ENCODE data around the gene DOK6. TPM values are rescaled to one million over a fixed set of nuclear protein-coding genes. Genes with fewer than 3 reads are reported as not detected.
"Not testable (repeated sequence)": the region's sequence is repeated elsewhere in the genome, so short reads cannot be mapped to it uniquely, and the experiment has no call there.

Gene DOK6
- total RNA-seq, 1 donor from 2014 or later = 2.3 TPM

DNA sequence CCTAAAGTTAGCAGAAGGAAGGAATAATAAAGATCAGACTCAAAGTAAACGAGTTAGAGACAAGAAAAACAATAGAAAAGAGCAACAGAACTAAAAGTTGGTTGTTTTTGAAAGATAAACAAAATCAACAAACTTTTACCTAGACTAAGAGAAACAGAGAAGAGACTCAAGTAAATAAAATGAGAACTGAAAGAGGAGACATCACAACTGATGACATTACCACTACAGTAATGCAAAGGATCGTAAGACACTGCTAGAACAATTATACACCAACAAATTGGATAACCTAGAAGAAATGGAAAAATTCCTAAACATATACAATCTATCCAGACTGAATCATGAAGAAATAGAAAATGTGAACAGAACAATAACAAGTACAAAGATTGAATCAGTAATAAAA, 407.7 kb downstream of the DOK6 start:
- no peak for DNase-seq (ENCODE audit: low read depth)

DNA sequence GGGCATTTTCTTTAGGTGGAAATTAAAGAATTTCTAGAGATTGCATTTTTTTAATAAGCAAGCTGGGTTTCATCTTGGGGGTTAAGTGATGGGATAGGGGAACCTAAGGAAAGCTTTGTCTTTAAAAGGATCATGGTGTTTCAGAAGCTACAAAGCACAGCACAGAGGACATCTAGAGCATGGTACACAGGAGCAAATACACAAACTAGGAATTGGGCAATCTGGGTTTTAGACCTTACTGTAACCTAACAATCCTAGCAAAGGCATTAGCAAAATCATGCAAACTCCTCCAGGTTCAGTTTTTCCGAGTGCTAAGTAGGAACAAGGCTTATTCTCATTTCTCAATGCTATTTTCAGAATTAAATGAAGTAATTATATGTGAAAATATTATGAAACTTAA, 412.9 kb downstream of the DOK6 start:
- no peak for DNase-seq (ENCODE audit: low read depth)

DNA sequence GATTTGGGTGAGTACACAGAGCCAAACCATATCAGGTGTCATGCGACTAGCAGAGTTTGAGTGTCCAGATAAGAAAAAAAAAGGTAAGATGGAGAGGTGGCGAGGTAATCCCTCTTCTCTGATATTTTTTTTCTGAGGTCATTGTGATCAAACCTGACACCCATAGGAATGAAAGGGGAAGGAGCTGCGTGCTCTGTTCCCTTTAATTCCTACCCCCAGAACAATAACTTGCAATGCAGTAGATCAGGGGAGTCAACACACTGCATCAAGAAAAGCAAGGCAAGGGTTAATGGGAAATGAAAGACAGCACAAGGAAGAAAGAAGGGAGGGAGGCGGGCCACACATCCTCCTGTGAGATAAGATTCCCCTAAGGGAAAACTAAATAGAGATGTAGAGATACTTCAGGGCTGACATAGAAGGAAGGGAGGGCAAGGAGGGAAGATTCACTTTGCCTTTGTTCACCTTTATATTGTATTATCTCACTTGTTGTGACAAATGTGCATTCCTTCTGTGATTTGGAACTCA, 414.2 kb downstream of the DOK6 start:
- no peak for DNase-seq (ENCODE audit: low read depth)

DNA sequence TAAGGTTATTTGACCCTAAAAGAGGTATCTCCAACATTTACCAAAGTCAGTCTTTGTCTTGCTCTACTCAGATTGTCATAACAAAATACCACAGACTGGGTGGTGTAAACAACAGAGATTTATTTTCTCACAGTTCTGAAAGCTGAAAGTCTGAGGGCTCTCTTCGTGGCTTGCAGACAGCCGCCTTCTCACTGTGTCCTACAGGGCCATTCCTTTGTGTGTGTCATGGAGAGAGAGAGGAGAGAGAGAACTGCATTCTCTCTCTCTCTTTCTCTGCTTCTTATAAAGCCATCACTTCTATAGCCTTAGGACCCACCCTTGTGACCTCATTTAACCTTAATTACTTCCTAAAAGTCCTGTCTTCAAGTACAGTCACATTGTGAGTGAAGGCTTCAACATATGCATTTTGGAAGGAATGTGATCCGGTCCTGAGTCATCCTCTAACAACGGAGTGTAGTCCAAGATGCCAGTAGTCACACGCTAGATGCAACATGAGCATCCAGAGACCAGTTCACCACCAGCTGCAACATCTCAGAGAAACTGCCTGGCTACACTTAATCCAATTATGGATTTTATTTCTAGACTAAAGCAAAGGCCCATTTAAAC, 416.8 kb downstream of the DOK6 start:
- no peak for DNase-seq (ENCODE audit: low read depth)

DNA sequence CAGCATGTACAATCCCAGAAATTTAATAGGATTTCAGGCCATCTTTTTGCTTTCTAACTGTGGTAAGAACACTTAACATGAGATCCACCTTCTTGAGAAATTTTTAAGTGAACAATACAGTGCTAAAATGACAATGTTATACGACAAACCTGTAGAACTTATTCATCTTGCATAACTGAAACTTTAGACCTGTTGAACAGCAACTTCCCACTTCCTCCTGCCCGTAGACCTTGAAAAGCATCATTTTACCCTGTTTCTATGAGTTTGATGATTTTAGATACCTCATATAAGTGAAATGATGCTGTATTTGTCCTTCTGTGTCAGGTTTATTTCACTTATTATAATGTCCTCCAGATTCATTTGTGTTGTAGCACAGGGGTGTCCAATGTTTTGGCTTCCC, 418.8 kb downstream of the DOK6 start:
- no peak for DNase-seq (ENCODE audit: low read depth)

DNA sequence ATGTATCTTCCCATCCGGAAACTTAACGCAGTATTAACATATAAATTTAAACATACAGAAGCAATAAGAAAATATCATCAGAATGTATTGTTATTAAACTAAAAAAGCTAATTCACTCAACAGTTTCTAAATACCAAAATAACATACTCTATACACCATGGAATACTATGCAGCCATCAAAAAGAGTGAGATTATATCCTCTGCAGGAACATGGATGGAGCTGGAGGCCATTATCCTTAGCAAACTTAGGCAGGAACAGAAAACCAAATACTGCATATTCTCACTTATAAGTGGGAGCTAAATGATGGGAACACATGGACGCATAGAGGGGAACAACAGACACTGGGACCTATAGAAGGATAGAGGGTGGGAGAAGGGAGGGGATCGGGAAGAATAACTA, 419.9 kb downstream of the DOK6 start:
- DNase-seq (ENCODE audit: low read depth) = no peak

DNA sequence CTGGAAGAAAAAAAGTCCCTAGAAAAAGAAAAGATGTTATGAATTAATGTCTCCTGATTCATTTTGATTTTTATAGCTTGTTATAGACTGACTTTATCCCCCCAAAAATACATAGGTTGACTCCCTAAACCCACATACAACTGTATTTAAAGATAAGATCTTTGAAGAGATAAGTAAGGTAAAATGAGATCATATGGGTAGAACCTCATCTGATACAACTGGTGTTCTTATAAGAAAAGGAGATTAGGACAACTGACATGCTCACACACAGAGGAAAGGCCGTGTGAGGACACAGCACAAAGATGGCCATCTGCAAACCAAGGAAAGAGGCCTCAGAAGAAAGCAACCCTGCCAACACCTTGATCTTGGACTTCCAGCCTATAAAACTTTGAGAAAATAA, 429.5 kb downstream of the DOK6 start:
- no peak for DNase-seq (ENCODE audit: low read depth)

DNA sequence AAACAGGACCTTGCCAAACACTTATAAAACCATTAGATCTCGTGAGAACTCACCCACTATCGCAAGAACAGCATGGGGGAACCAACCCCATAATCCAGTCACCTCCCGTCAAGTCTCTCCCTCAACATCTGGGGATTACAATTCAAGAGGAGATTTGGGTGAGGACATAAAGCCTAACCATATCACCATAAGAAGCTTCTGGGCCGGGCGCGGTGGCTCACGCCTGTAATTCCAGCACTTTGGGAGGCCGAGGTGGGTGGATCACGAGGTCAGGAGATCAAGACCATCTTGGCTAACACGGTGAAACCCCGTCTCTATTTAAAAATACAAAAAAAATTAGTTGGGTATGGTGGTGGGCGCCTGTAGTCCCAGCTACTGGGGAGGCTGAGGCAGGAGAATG, 434.3 kb downstream of the DOK6 start:
- DNase-seq (ENCODE audit: low read depth) = not testable (repeated sequence)

DNA sequence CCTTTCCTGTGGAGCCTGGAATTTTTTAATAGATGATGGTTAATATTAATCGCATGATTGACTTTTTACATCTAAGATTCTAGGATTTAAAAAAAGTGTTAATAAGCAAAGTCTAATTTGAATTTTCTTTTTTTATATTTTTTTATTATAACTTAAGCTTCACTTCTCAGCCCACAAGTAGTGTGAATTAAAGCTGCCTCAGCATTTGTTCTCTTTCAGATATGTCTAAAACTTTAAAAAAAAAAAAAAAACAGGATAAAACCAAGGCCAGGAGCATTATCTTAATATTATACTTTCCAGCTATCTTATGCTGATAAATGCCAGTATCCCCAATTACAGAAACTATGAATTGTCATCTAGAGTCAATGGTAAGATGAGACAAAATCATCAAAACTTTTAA, 437.3 kb downstream of the DOK6 start:
- DNase-seq (ENCODE audit: low read depth) = no peak

DNA sequence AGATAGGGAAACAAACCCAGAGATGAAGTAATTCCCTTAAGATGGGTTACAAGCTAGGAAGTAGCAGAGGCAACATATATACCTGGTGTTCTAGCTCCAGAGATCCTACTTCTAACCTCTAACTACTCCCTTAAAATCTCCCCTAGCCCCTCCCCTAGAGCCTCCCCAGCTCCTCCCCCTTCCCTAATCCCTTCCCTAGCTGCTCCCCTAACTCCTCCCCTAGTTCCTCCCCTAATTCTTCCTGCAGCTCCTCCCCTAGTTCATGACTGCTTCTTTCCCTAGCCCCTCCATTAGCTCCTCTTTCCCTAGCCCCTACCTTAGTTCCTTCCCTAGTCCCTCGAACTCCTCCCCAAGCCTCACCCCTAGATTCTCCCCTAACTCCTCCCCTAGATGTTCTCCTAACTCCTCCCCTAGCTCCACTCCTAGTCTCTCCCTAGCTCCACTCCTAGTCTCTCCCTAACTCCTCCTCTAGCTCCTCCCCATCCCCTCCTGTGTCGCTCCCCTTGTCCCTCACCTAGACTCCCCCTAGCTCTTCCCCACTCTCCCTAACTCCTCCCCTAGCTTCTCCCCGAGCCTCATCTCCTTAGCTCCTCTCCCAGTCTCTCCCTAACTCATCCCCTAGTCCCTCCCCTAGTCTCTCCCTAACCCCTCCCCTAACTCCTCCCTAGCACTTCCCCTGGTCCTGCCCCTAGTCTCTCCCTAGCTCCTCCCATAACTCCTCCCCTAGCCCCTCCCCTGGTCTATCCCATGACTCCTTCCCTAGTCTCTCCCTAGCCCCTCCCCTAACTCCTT, 438.1 kb downstream of the DOK6 start:
- no peak for DNase-seq (ENCODE audit: low read depth)

DNA sequence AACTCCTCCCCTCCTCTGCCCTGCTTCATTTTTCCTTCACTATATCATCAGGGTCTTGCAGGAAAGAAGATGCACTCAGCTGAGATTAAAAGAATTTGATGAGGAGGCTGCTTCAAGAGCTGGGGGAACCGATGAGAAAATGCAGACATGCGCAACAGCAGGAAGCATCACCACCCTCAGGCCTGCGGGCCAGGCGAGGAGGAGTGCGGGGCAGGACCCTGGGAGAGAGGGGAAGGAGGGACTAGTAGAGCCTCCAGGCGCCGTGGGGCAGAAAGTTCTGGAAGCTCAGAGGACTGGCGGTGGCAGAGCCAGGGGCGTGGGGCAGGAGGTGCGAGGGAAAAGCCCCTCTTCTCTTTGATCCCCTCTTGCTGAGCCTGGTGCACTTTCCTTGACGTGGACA, 438.8 kb downstream of the DOK6 start:
- DNase-seq (ENCODE audit: low read depth) = no peak

DNA sequence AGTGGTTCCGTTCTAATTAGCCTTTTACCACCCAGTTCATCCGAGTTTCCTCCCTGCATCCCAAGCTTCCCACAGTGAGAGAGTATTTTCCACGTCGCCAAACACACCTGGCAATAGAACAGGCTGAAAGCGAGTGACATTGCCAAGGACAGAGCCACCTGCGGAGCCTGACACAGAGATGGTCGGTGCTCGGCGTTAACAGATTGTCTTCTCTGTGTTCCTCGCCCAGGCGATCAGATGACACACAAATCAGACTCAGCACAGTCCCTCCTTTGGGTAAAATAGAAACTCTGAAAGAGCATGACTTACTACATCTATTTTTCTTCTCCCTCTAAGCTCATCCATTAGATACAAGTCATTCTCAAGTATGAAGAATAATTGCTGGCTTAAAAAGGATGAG, 439.3 kb downstream of the DOK6 start:
- DNase-seq (ENCODE audit: low read depth) = no peak

DNA sequence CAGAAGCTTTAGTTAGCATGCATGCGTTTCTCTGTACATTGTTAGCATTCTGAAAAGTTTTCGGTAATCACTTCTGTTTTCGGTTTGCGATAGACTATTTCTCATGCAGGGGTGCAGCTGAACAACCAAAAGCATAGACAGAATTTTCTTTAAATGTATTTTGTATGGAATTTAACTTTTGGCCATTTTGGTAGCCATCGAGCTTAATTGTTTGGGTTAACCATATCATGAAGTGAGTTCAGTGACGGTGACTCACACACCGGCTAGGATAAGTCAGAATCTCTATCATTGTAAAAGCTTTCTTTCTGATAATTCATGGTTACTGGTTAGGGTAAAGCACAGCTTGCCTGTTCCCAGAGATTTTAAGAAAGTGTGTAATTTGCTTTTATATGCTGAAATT, 439.8 kb downstream of the DOK6 start:
- DNase-seq (ENCODE audit: low read depth) = no peak

DNA sequence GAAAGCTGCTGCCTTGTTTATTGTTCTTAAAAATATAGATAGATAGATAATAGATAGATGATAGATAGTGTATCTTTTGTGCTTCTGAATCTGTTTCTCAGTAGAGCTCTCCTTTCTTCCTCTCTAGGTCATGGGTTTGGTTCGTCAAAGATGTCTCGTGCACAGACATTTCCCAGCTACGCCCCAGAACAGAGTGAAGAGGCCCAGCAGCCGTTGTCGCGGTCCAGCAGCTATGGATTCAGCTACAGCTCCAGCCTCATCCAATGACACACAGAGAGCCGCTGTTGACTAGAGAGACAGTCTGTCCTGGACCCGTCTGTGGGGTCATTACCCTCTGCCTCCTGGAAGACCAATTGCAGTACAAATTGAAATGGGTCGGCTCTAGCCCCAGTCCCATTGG, 440.4 kb downstream of the DOK6 start:
- no peak for DNase-seq (ENCODE audit: low read depth)

DNA sequence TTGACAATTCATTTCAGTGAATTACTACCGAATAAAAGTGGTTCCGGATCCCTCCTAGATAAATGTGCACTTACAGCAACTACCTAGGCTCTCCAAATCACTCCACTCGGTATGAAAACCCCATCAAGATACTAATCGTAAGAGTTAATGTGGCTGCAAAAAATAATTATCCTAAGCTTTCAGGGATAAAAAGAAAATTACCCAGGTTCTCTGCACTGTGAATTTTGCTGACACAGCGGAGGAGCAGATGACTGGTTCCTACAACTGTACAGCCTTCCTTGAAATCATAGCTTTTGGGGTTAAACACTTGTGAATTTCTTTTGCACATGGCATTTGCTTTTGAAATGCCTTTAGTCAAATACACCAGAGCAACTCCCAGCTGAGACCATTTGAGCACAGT, 442.3 kb downstream of the DOK6 start:
- no peak for DNase-seq (ENCODE audit: low read depth)

DNA sequence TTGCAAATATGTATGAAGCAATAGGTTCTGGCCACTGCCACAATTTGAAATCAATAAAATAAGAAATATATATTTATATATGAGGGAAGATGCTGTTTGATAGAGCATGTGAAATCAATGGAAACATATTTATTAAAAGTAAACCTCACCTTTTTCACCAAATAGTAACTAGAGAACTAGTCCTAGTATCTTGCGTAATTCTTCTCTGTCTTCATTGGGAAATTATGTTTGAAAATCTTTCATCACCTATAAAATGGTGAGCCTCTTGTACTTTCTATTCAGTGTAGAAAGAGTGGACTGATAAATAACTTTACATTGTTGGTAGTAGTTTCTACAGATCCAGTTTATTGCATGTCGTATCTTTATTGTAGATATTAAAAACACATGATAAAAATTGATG, 444.0 kb downstream of the DOK6 start:
- no peak for DNase-seq (ENCODE audit: low read depth)

DNA sequence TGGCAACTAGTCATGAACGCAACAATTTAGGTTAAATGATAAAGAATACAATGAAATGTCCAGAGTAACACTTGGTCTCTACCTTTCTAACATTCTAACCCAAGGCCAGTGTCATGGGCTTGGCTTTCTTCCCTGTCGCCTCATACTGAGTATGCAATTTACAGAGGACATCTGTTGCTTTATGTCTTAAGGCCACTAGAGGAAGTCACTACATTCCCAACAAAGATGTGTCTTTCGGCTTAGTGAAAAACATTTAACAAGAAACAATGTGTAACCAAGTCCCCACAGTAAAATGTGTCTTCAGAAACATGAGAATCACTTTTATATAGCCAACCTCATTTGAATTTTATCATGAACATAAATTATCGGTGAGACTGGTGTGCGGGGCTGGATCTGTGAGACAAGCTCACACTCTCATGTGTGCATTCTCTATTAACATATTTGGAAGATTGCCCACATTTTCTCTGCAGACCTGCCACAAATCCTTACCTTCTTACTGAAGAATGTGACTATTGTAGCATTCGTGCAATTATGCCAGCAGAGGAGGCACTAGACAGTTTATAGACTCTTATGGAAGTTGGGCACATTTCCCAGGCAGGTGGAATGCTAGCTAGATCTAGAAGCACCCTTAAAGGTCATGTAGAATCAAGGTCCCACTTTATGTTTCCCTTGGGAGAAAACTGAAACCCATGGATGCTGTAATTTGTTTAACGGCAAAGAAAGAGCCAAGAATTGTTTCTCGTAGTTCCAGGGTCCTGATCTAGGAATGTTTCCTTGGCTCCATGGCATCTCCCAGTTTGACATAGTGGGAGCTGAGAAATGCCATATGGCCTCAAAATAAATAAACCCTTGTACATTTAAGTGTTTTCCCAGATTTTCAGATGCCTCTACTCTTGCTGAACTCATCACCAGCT, 445.2 kb downstream of the DOK6 start:
- DNase-seq (ENCODE audit: low read depth) = peak; percentile 21

DNA sequence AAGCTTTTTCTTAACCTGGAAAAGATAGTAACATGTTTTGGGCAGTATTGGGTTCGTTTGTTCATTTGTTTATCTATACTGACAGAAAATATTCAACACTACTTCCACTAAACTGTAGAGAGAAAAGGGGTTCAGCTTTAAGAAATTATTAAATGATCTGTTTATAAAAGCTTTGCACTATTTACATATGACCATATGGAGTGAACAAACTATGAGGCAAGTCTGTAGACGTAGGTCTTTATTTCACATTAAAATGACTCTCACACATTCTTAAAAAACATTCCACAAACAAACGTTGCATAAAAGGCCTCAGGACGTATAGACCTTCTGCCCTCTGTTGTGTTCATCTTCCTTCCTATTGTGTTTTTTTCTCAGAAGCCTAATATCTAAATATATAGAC, 452.4 kb downstream of the DOK6 start:
- no peak for DNase-seq (ENCODE audit: low read depth)

DNA sequence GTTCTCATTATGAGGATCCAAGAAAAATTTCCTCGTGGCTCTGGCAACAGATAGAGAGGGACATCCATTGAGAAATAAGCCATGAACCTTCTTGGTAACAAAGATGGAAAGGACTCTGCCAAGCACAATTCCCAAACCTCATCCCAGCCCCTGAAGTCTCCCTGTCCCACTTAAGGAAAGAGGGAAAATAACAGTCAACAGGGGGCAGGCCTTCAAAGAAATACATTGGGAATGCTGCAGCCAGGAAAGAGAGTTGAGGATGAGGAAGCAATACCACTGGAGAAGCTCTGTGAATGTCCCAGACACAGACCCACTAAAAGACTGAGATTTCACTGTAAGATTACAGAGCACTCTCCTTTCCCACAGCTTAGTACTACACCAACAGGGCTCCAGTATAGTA, 453.8 kb downstream of the DOK6 start:
- no peak for DNase-seq (ENCODE audit: low read depth)

DNA sequence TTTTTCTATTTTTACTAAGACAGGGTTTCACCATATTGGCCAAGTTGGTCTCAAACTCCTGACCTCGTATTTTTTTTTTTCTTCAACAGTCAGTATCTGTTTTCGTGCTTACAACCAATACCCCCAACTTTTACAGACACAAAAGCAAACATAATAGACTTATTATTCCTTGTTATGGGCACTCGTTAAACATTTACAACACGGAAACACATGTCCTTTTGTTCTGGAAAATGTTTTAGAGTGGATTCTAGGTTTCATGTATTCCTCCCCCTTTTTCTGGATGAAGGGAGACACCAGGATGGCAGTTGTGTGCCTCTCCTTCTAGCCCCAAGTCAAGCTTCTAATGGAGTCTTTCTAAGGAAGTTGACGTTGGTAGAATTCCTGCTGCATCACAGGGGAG, 458.2 kb downstream of the DOK6 start:
- no peak for DNase-seq (ENCODE audit: low read depth)

DNA sequence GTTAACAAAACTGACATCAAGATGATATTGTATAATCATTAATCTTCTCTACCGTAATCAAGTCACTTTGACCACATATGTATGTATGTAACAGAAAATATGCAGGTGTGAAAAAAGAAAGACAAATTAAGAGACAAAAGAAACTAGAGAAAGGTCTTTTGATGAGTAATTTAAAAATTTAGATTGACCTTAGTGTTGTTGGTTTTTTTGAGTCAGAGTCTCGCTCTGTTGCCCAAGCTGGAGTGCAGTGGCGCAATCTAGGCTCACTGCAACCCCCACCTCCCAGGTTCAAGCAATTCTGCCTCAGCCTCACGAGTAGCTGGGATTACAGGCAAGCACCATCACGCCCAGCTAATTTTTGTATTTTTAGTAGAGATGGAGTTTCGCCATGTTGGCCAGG, 464.1 kb downstream of the DOK6 start:
- peak; percentile 12 for DNase-seq (ENCODE audit: low read depth)

DNA sequence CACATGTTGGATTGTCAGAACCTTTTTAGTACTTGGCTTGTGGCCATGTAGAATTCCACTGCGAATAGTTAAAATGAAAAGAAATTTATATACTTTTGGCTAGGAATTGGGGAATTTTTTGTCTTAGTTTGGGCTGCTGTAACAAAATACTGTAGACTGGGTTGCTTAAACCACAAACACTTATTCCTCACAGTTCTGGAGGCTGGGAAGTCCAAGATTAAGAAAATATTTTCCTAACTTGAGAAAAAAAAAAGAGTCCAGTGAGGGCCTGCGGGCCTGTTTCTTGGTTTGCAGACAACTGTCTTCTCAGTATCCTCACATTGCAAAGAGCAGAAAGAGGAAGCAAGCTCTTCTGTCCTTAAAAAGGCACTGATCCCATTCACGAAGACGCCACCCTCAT, 465.1 kb downstream of the DOK6 start:
- DNase-seq (ENCODE audit: low read depth) = no peak

DNA sequence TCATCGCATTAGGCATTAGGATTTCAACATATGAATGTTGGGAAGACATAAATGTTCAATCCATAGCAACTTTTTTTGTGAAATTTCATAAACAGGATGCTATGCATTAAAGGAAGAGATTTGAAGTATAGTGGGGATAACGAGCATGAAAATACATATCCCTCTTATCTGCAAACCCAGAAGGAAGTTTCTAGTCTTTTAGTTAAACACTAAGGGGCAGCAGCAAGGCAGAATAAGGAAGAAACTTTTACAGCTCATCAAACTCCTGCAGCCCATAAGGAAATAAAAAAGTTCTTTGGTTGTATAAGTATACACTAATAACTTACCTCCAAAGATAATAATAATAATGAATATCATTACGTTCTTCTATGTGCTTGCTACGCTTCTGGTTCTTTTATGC, 465.5 kb downstream of the DOK6 start:
- DNase-seq (ENCODE audit: low read depth) = no peak

Data from renal cortical epithelial cell (primary cell).